Fibroblast of skin of scalp (primary cell): Measurements from ENCODE around the gene NCS1. TPM values are rescaled to one million over a fixed set of nuclear protein-coding genes. Genes with fewer than 3 reads are reported as not detected.
A peak's percentile ranks its signal among the peaks of the same experiment; 100 is the strongest.

Source experiments
- DNase-seq: peaks from one replicate; pipeline ENCODE4 v3.0.0-alpha.2; 2013
- polyA plus RNA-seq, 2 experiments: library from polyadenylated mRNA; unstranded; fragments of 120-200 nt; gene quantifications; one replicate each; pipeline ENCODE4 v1.2.1, GENCODE V29; 2013; ENCODE audit not compliant: insufficient read length in 2 of 2

Gene NCS1
- 67.4 TPM for polyA plus RNA-seq (2013, experiment 1 of 2; ENCODE audit: insufficient read length)
- polyA plus RNA-seq (2013, experiment 2 of 2; ENCODE audit: insufficient read length): 72.0 TPM

DNA sequence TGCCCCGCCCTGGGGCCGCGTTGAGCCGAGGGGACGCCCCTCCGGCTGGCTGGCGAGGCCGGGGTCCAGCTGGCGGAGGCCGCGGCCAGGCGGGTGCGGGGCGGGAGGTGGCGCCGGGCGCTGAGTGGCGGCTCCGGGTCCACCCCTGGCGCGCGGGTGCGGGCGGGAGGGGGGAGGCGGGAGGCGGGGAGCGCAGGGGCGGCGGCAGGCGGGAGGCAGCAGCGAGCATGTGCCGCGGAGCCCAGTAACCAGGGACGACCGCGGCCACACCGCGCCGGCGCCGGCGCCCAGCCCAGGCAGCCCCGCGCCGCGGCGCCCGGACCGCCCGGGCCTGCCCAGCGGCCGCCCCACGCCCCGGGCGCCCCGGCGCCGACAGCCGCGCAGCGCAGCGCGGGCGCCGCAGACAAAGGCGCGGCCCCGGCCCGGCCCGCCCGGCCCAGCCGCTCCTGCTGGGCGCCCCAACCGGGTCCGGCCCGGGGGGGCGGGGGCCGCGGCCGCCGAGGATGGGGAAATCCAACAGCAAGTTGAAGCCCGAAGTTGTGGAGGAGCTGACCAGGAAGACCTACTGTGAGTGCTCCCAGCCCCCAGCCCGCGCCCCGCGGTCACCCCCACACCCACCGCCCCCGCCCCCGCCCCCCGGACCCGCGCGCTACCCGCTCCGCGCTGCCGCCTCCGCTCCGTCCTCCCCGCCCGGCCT, at the start of gene NCS1:
TSS of gene NCS1 (plus strand) at position 244 of the 697 bp plus-strand sequence. CDS start at position 504, 260 bp downstream.
- DNase-seq: peak; percentile 78

DNA sequence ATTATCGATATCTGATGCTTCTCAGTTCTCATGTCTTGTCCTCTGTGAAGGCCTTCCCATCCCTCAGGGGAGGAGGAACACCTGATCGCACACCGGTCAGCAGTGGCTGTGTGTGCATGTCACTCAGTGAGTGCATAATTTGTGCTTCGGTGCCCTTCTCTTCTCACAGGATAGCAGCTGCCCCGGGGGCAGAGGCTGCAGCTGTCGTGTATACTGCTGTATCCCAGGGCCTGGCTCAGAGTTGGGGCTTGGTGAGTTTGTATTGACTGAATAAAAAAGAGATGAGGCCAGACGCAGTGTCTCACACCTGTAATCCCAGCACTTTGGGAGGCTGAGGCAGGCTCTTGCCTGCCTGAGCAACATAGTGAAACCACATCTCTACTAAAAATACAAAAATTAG, 49.7 kb upstream of the NCS1 start:
- no peak for DNase-seq

DNA sequence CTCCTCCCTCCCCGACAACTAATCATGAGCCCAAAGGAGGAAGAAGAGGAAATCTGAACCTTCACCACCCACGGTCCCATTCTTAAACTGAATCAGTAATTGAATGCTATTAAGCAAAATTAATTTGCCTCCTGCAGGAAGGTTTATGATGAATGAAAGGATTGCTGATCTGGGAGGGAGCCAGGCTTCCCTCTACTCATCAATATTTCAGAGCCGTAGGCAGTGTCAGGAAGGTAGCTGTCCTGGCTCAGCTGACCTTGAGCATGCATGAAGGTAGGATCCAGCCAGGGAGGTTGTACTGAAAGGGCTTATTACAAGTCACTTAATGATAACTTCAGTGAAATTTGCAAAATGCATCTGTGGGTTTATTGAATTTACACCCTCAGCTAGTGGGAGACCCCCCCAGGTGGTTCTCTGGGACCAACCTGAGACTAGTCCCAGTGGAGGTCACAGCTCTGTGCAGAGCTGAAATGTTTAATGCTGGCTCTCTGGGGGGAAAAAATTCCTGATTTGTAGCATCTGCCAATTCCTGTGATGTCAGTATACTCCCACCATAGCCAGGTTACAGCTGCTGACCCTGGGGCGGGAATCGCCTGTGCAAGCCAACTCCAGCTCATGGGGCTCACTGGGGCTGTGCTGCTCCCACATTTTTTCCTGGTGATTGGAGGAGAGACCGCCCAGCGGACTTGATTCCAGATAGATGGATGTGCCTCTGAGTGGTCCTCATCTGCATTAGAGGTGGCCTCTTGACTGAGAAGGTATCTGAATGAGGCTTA, 47.9 kb upstream of the NCS1 start:
- no peak for DNase-seq

DNA sequence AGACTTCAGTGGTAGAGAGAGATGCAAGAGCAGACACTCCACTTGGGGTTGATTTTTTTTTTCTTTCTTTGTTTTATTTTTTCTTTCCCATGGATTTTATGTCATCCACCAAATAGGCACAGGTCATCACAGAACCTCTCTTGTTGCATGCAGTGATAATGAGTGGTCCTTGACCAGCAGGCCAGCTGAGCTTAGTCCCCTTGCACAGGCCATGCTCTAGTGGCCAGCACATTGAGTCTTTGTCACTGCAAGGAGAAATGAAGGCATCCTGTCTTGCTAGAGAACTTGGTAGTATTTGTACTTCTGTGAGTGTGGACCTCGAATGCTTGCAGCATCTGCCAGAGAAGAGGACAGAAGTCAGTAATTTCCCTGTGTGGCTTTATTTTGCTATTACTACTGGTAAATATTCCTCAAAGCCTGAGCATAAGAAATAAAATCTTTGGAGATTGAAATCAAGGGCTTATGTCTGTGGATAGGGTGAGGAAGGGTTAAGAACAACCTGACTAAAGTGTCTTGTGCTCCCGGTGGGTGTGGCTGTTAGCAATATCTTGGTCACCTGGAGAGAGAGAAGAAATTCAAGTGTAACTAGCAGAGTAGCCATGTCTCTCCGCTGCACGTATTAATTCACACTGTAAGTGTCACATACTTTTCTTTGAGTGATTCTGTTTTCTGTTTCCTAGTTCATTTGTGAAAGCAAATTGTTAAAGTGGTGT, 45.3 kb upstream of the NCS1 start:
- DNase-seq: no peak

DNA sequence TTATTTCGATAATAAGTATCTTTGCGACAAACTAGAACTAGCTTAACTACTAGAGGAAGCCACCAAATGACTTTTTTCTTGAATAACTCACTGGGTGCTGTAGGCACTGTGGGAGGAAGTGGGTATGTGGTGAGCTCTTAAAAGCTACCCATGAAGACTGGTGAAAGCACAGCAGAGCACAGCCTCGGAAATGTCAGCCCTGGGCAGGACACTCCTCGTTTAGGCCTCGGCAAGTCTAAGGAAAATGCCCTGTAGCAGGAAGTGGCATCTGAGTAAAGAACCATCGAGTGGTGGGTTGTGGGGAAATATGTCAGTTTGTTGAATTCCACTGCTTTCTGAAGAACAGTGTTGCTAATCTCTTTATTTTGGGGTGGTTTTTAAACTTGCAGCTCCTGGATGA, 44.0 kb upstream of the NCS1 start:
- DNase-seq: no peak

DNA sequence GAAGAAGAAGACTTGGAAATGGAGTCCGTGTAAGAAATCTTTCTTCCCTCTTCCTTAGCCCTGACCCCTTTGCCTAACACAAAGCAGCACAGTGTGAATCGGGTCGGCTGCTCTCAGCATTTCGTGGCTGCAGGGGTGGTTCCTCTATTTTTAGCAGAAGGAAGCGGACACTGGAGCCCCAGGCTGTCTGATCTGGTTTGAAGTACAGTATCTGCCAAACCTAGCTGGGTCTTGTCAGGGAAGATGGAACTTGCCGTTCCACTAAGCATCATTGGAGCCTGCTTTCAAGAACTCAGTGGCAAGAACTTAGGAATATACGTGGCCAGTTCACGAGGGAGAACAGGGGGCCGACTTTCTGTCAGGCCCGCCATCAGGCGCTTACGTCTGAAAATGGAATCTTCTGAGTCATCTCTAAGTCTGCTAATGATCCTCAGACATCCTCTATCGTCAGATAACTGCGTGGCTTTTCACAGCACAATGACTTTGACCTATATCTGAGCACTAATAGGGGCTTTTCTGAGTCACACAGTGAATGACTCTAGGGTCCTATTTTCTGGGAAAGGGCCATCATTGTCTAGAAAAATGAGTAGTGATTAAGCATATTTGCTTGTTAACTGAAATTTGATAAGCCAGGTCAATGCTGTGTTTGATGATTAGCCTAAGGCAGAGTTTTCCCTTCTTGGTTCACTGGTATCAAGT, 43.3 kb upstream of the NCS1 start:
- peak; percentile 80 for DNase-seq

DNA sequence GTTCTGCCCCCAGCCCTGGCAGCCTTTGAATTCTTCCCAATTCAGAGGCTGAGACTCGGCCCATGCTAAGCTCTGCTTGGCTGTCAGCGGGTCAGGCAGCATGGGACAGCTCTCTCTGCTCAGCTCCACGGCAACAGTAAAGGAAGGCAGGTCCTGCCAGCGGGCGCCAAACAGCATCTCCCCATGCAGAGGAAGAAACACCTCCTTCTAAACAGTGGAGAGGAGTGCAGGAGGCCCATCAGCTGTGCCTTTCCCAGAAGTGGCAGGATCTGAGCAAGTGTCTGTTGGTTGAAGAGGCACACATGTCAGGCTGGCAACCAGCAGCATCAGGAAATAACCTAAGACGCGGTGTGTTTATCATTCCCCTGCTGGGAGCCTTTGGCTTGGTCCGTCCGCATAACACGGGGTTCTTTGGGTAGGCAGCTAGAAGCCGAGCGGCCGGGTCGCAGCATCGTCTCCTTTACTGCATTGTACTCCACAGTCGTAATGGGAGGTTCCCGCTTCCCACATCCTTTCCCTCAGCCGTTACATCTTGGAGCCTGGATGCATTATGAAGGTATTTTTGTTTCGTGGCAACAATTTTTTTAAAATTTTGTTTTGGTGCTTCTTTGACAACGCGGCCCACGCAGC, 42.7 kb upstream of the NCS1 start:
- DNase-seq: no peak

DNA sequence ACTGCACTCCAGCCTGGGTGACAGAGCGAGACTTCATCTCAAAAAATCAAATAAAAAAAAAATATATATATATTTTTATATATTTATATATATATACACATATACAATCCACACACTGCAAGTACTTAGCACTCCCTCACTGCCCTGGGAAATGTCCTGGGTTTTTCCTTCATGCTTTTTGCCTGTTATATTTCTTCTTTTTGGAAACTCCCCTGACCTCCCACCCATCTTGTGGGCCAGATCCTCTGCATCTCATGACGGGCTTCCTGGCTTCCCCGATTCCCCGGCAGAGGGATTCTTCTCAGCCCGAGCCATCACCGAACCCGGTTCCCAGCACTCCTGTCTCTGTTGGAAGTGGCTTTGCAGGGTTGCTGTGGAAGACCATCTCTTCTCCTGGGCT, 39.5 kb upstream of the NCS1 start:
- no peak for DNase-seq

DNA sequence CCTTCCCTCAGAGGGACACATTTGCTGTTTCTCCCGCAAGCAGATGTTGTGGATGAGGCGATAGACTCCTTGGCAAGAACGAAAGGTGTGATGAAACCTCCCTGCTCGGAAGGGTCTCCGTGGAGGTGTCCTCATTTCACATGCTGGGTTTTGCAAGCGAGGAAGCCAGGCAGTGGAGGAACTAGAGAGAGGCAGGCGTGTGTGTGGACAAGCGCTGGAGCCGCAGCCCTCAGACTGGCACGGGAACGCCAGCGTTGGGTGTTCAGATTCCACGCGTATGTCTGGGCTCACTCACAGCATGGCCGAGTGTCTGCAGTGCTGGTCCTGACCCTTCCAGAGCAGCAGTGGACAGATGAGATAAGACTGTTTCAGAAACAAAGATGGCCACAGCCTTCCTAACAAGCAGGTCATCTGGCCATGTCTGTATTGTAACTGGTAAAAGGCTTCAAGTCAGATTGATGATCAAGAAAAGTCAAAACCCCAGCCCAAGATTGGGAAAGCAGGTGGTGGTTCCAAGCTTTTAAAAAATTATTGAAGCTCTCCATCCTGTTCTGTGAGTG, 35.0 kb upstream of the NCS1 start:
- DNase-seq: no peak

DNA sequence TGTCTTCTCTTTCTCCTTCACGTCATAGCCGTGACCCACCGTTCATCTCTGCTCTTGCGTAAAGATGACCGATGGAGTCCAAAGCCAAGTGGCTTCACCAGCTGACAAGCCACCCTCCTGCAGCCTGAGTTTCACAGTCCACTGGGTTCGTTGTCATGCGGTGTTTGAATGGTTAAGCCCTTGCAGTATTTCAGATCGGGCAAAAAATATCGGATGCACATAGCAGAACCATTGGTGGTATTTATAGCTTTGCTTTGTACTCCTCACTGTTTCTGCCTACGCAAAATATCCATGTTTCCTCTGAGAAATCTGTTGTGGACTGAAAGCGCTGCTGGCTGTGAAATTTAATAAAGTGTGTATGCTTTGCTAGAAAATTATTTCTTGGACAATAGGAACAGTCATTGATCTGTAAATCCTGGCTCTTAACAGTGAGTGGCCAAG, 34.5 kb upstream of the NCS1 start:
- no peak for DNase-seq

DNA sequence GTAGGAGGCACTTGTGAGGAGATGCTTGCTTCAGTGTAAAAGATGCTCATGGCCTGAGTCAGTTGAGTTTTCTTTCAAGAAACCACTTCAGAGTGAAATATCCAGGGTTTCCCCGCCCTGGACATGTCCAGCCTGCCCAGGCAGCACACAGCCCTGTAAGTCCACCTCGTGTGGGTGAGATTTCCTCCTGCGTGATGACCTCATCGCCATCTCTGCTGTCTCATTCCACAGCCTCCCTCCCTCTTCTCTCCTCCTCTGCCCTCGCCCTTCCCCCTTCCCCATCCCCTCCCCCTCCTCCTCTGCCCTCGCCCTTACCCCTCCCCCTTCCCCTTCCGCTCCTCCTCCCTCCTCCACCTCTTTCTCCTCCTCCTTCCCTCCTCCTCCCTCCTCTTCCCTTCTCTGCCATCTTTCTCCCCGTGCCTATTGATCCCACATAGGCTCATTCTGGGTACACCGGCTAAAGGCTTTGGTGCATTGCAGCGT, 34.0 kb upstream of the NCS1 start:
- peak; percentile 84 for DNase-seq

DNA sequence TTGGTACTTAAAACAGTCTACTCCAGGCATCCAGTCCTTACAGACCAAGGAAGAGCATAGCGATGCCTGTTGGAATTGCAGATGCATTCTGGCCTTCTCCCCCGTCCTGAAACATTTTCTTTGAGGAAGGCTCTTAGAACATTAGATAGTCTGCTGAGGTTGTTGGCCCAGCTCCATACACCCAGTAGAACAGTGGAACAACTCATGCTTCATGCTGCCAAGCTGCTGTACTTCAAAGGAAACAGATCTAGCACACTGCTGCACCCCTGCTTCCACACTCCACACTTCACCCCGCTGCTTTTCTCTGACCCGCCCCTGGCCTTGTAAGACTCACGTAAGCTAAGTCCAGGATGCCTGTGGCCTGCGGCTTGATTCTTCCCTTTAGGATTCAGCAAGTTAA, 33.4 kb upstream of the NCS1 start:
- peak; percentile 85 for DNase-seq

DNA sequence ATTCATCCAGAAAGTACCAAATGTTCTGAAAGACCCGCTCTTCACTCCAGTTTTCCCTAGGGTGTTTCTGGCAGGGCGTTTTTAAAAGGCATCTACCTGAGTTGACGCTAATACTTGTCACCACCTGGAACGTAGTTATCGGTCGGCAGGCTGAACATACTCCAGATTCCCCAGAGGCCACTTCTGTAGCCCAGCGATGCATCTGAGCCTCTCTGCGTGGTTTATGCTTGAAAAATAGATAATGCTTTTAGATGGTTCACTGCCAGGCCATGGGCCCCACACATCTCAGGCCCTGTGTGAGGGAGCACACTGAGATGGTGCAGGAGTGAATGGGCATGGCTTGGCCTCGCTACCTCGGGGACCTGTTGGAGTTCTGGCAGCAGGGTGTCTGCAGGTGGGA, 33.0 kb upstream of the NCS1 start:
- DNase-seq: no peak

DNA sequence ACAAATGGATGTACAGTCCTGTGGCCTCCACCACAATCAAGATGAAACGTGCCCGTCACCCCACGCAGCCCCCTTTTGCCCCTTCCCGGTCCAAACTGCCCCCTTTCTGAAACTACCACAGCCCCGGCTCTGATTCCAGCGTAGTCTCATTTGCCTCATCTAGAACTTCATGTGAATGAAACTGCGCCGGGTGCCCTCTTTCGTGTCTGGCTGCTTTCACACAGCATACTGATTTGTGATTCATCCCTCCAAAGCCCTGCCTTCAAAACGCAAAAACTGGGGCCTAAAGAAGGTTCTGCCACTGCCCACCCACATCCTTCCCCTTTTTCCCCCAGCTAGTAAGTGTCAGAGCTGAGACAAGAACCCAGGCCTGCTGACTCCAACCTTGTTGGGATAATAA, 31.5 kb upstream of the NCS1 start:
- no peak for DNase-seq

DNA sequence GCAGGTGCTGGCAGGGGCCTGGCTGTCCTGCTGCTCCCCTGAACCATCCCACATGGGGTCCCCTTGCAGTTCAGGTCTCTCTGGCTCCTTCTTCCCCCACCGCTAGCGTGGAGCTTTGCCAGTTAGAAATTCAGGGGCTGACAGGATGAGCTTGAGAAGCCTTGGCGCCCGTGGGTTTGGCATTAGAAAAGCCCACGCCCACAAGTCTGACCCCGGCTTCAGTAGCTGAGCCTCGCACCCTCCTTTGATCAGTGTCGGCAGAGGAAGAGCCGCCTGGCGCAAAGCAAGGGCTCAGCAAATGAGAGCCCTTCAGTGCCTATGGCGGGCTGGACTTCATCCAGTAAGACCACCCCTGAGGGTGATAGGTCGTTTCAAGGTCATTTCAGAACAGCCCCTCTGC, 30.1 kb upstream of the NCS1 start:
- DNase-seq: no peak

DNA sequence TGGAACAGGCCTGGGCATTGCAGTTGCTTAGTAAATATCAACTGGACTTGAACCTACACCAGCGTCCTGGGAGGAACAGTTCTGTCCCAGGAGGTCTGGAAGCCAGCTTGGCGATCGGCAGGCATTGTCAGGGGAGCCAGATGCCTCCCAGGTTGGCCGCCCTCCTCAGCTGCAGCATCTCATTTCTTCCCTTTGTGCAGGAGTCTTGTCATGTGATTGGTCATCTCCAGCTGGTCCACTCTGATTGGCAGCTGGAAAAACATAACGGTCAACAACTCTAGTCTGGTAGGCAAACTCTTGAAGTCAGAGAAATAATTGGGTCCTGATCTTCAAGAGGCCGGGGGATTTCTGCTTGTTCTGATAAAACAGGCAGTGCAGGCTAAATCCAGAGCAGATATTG, 29.6 kb upstream of the NCS1 start:
- DNase-seq: no peak

DNA sequence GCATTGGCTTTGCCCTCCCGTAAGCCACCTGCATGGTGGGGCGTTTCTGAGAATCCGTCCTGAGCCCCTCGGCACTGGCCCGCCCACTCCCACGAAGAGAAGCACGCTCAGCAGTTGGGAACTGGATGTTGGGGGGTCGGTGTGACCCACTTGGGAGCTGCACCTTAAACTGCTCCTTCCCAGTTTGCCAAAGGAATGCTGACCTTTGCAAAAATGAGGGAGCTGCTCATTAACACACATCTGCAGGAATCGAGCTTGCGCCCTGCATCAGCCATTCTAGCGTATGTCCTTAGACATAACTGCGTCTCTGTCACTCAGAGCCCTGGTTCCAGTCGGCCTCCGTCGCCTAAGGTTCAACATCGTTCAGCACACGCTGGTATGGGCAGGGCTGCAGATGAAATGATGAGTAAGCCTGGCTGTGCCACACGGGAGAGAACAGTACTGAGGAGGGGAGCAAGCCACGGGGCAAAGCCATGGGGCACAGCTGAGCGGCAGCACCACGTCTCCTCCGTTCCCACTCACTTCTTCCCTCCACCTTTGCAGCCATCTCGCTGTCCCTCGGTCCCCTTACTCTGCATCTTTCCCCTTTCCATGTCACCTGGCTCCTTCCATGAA, 28.8 kb upstream of the NCS1 start:
- DNase-seq: no peak

DNA sequence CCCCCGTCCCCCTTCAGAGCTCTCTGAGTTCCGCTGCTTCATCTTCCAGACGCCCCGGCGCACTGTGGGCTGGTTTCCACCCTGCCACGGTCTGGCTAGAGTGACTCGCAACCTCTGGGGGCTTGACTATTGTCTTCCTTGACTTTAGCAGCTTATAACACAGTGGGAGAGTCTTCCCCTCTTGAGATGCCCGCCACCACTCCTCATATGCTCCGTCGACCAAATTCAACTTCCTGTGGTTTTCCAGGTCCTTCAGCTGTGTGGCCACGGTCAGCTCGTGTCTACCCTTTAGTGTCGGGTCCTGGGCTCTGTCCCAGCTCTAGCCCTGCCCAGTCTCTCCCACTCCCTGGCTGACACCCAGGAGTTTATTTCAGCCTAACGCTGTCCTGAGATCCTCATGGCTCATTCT, 28.2 kb upstream of the NCS1 start:
- DNase-seq: peak; percentile 34

DNA sequence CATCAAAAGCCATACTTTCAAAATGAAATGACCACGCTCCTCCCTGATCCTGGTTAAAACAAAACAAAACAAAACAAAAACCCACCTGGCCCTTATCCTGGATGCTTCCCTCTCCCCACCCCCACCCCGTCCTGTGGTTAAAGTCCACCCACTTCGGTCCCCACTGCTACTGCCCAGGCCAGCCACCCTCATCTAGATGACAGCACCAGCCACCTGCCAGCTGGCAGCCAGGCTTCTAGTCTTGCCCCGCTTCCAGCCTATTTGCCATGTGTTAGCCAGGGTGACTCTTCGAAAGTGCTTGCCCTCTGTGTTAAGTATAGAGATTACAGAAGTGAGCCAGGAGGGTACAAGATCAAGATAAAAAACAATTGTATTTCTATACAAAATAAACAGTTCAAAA, 27.5 kb upstream of the NCS1 start:
- no peak for DNase-seq

DNA sequence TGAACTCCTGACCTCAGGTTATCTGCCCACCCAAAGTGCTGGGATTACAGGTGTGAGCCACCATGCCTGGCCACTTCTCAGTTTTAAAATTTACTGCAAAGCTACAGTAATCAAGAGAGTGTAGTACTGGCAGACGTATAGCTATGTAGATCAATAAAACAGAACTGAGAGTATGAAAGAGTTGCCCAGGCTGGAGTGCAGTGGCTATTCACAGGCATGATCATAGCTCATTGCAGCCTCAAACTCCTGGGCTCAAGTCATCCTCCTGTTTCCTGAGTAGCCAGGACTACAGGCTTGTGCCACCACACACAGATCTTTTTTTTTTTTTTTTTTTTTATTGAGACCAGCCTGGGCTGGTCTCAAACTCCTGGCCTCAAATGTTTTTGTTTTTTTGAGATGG, 26.5 kb upstream of the NCS1 start:
- no peak for DNase-seq

DNA sequence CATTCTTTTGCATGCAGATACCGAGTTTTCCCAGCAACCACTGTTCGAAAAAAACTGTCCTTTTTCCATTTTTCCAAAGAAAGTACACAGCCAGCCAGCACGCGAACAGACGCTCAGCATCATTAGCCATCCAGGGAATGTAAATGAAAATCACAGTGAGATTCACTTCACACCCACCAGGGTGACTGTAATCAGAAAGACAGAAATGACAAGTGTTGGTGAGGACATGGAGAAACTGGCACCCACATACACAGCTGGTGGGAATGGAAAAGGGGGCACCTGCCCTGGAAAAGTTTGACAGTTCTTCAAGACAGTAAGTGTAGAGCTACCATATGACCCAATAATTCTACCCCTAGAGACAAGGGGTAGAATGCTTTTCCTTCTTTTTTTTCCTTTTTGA, 25.0 kb upstream of the NCS1 start:
- no peak for DNase-seq
